Cardiac fibroblast (primary cell): ENCODE measurements around the gene ACTG2.
A peak's percentile ranks its signal among the peaks of the same experiment; 100 is the strongest.

ENCODE experiments used
- DNase-seq, 2 donors: peaks; one replicate each; pipeline versions ENCODE4 v3.0.0 to v3.0.0-alpha.2; 2010; ENCODE audit warnings: low read depth in 2 of 2
- H3K4me3 ChIP-seq, 2 donors: replicated peaks in 1 of 2; 1 replicate in 1 of 2; 2 replicates in 1 of 2; pipeline ENCODE4 v1.5.1; 2011; ENCODE audit warnings: low read depth in 2 of 2, low read length in 2 of 2, mild to moderate bottlenecking in 2 of 2, moderate library complexity in 1 of 2
- TF ChIP-seq, protein P1 (sequence below): IDR thresholded peaks from one replicate; pipeline ENCODE4 v1.5.1; 2011; ENCODE audit warnings: low read depth, mild to moderate bottlenecking, low read length, inconsistent platforms

ACTG2 gene

GRCh38 chr2:73893764-73894474 is 1.1 kb downstream of the ACTG2 start:
- TF ChIP-seq, protein P1, sequence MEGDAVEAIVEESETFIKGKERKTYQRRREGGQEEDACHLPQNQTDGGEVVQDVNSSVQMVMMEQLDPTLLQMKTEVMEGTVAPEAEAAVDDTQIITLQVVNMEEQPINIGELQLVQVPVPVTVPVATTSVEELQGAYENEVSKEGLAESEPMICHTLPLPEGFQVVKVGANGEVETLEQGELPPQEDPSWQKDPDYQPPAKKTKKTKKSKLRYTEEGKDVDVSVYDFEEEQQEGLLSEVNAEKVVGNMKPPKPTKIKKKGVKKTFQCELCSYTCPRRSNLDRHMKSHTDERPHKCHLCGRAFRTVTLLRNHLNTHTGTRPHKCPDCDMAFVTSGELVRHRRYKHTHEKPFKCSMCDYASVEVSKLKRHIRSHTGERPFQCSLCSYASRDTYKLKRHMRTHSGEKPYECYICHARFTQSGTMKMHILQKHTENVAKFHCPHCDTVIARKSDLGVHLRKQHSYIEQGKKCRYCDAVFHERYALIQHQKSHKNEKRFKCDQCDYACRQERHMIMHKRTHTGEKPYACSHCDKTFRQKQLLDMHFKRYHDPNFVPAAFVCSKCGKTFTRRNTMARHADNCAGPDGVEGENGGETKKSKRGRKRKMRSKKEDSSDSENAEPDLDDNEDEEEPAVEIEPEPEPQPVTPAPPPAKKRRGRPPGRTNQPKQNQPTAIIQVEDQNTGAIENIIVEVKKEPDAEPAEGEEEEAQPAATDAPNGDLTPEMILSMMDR = no peak
- no peak overlapping the region for H3K4me3 ChIP-seq
- DNase-seq = no peak

DNA sequence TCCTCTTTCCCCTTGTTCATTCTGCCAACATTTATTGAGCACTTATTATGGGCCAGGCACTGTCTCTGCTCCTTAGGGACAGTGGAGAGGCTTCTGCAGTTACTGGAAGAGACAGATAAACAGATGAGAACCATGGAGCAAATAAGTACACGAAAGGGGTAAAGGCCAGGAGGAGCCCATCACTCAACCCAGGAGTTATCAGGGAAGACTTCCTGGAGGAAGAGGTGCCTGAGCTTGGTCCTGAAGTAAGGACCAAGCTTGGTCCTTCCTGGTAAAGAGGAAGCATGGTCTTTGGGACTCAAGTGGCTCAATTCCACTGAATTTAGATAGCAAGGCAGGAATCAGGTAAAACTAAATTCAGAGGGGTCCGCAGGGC is 1.7 kb downstream of the ACTG2 start:
- DNase-seq = no peak
- no peak overlapping the region for H3K4me3 ChIP-seq

DNA sequence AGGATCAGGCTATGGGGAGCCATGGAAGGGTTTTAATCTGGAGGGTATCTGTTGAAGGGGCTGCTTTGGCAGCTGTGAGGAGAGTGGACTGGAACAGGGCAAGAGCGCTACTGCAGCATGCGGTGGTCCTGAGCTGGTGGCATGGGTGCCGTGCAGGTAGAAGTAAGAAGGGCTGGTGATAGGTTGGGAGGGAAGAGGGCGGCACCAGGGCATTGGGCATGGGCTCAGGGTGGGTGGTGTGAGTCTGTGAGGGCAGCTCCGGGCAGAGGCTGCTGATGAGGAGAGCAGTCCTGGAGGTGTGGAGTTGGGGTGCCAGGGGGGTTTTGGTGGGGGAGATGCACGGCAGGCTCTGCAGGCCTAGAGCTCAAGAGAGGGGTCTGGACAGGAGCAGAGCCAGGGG is 2.1 kb downstream of the ACTG2 start:
- DNase-seq = no peak
- TF ChIP-seq, protein P1 = no peak
- no peak overlapping the region for H3K4me3 ChIP-seq

More for the DNA sequence above, 1.7 kb downstream of the ACTG2 start:
- TF ChIP-seq, protein P1 = no peak

DNA sequence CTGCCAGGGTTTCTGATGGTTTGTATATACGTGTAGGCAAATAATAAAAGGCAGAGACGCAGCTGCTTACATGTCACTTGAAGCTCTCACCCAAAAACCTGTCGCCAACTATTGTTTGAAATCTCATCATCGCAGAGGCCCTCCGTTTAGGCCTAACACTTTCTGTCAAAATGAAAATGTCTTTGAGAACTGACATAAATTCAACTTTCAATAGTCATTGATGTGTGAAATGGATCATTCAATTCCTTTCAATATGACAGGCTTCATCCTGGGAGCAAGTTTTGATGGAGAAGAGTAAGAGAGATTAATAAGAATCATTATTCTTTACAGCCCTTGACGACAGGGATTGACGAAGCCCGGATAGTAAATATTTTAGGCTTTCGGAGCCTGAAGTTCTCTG is 2.7 kb downstream of the ACTG2 start:
- TF ChIP-seq, protein P1 = no peak
- no peak for DNase-seq
- H3K4me3 ChIP-seq = no peak overlapping the region

DNA sequence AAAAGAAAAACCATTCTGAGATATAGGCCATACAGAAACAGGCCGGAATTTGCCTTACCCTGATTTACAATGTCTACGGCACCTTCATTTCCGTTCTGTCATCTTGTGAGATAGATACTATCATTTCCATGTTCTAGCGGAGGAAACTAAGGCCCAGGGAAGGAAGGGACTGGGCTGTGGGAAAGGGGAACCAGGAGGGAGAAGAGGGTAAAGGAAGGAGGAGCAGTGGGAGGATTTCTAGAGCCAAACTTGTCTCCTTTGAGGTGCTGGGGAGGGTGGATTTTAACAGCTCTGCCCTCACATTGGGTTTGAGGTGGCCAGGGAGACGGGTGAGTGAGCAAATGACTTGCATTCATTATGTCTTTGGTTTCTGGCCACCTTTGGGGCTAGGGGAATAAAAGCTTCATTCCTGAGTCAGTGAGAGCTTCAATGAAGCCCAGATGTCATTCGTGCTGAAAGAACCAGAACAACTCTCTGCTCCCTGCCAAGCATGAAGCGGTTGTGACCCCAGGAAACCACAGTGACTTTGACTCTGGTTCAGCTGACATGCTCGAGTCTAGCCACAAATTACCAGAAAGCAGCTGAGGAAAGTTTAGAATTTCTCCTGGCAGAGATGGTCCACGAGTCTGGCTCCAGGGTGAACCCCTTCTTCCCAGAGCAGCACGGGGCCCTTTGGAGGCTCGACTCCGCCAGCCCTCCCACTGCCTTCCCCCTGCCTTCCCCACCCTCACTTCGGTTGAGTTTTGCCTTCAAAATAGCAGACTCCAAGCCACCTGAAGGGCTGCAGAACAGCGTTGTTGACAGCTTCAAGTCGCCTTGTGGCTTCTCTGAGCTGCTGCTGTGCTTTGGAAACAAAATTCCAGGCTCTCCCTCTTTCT is 3.8 kb downstream of the ACTG2 start:
- H3K4me3 ChIP-seq = no peak overlapping the region
- TF ChIP-seq, protein P1 = no peak
- DNase-seq = peak; percentile 60 to 74

GRCh38 chr2:73897240-73897583 is 4.4 kb downstream of the ACTG2 start:
- DNase-seq = no peak
- no peak overlapping the region for H3K4me3 ChIP-seq
- TF ChIP-seq, protein P1 = no peak
